GM10847 (cell line): ENCODE results near the gene FAM167B.

ENCODE experiments used
- POLR2A ChIP-seq: IDR thresholded peaks from 2 replicates; pipeline ENCODE4 v1.6.1; 2011; ENCODE audit not compliant: insufficient read length; ENCODE audit errors: extremely low read depth

Gene FAM167B

DNA sequence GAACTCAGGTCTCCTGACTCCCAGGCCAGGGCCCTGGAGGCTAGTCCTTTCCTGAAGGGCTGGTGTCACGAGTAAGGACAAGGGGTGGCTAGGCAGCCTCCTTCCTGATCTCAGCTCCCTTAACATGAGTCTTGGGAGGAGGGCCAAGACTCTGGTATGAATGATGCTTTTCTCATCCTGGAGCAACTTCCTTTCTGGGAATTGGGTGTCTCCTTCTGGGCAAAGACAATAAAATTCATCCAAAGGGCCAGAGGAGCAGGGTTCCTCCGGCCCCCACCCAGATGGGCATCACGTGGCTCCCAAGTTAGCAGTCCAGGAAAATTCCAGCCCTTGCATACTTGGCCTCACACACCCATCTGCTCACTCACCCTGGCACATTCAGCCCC lies at the start of gene FAM167B:
Gene FAM167B, plus strand, starts transcription at position 335 of the 386 bp plus-strand sequence. CDS start 200 bp downstream, outside the sequence.
- no peak for TF ChIP-seq POLR2A

DNA sequence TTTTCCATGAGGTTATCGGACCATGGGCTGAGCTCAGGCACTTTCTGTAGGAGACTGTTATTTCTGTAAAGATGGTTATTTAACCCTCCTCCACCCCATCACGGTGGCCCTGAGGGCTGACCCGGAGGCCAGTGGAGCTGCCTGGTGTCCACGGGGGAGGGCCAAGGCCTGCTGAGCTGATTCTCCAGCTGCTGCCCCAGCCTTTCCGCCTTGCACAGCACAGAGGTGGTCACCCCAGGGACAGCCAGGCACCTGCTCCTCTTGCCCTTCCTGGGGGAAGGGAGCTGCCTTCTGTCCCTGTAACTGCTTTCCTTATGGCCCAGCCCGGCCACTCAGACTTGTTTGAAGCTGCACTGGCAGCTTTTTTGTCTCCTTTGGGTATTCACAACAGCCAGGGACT lies 49.2 kb upstream of the FAM167B start:
- no peak for TF ChIP-seq POLR2A

- no peak for TF ChIP-seq POLR2A
Observed at GRCh38 chr1:32198237-32199042, 48.6 kb upstream of the FAM167B start.

GRCh38 chr1:32199043-32199716 lies 47.8 kb upstream of the FAM167B start:
- TF ChIP-seq POLR2A, result no peak

GRCh38 chr1:32199717-32200072 lies 47.3 kb upstream of the FAM167B start:
- no peak for TF ChIP-seq POLR2A

- TF ChIP-seq POLR2A, result no peak
Observed at GRCh38 chr1:32200226-32201010, 46.6 kb upstream of the FAM167B start, which contains the start of gene CCDC28B. Gene CCDC28B (plus strand): TSS chr1:32200595. CDS start chr1:32201936, 1,341 bp downstream.

DNA sequence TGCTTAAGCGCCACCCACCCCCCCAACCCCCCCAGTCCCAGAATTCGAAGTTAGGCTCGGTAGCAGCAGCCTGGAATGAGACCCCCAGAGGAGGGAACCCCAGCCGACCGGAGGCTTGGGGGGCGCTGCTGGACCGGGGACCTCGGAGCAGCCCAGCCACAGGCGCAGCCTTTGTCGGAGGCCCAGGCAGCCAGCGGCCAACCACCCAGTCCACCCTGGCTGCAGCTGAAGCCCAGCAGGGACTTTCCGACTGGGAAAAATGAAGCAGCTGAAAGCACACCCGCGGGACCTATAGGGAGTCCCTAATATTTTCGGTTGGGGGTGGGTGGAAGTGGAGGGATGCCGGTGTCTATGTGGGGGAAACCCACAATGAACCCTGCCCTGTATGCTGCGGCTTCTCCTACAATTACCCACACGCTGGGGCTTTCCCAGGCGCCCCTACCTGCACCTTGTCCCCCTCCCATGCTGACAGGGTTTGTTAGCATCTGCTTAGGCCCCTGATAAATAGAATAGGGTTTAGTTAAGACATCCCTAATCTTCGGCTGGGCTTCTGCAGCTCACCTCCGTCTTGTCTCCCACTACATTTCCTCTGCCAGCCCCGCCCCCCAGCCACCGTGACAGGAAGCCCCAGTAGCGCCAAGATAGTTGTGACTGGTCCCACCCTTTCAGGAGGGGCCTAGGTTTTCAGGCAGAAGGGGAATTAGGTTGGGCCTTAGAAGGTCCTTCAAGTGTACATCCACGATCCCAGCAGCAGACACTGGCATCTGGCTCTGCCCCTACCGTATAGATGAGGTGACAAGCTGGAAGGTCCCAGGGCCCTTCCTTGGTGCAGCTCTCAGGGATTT lies 45.8 kb upstream of the FAM167B start:
- peak; percentile 10 for TF ChIP-seq POLR2A

- no peak for TF ChIP-seq POLR2A
Observed at GRCh38 chr1:32204943-32205361, 42.1 kb upstream of the FAM167B start.

DNA sequence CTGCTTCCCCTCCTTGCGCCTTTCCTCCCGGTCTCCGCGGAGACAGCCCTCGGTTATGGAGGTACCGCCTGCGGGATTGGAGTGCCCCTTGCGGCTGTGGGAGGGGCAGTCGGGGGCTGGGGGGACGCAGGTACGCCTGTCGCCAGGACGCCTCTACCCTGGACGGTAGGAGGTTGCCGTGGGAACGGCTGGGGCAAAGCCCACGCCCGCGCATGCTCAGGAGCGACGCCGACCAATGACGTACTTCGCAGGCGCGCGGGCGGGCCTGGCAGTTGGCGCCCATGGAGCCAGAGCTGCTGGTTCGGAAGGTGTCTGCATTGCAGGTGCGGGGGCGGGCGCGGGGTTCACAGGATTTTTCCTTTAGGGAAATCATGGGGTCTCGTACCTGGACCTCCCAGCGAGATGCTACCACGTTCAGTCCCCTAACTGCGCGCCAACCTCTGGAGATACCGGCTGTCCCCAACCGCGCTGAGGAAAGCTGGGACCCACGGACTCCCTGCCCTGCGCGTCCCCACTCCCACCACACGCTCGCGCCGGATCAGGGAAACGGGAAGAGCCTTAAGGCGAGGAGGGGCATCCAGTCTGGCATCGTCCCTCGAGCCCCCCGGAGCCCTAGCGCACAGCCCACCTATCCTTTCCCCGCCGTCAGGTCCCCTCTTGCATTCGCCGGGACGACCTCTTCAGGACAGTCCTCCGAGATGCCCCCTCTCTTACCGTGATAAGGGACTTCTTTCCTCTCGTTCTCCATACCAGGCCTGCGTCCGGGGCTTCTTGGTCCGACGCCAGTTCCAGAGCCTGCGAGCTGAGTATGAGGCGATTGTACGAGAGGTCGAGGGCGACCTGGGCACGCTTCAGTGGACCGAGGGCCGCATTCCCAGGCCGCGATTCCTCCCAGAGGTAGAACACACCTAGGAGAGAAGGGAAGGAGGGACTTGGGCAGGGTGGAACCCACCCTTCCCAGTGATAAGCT lies 41.3 kb upstream of the FAM167B start, which contains the start of gene IQCC:
Gene IQCC, plus strand, starts transcription at position 271 of the 970 bp plus-strand sequence. Its CDS starts 11 bp downstream, at position 282.
- TF ChIP-seq POLR2A, result peak; percentile 77

- TF ChIP-seq POLR2A, result no peak
Observed at GRCh38 chr1:32208469-32208868, 38.6 kb upstream of the FAM167B start.

DNA sequence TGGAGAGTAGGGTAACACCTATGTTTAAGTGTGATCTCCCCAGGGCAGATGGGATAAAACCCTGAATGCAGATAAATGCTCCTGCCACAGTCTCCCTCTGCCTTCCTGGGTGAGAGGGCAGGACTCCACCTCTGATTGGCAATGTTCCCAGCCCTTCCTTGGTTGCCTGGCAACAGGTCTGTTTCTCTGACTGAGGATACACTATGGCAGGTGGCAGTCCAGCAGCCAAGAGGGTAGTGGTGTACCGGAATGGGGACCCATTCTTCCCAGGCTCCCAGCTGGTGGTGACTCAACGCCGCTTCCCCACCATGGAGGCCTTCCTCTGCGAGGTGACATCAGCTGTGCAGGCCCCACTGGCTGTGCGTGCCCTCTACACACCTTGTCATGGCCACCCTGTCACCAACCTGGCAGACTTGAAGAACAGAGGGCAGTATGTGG lies 38.1 kb upstream of the FAM167B start, which contains the start of gene DCDC2B:
Gene DCDC2B, plus strand, starts transcription at position 199 of the 438 bp plus-strand sequence. Its CDS starts 5 bp downstream, at position 204.
- no peak for TF ChIP-seq POLR2A

DNA sequence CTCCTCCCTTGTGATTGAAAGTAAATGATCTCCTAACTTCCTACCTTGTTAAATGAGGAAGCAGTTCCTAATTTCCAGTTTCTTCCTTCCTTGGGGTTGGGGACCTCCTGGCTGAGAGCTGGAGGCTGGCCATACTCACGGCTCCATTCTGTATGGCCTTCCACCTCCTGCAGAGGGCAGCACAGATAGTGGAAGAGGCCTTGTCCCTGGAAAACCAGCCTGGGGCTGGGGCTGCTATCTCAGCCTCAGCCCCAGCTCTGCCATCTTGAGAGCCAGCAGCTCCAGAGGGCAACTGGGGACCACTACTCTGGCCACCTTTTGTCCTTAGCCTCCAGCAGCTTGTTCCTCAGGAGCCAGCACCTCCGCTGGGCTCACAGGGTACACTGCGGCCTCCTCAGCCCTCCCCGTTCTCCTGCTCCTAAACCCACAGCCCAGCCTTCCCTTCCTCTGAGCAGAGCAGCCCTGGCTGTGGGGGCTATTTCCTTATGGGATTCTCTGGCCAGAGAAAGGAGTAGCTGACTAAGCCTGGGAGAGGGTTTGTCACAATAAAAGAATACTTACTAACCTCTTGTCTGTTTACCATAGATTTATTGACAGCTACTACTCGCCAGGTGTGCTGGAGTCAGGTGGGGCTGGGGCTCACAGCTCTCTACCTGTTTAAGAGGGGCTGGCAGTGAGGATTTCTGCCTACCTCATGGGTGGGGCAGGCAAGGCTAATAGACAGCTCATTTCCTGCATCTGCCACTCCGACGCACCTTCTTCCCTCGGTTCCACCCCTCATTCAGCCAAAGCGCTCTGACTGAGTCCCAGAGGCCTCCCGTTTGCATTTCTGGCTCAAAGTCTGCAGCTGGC lies 31.2 kb upstream of the FAM167B start:
- TF ChIP-seq POLR2A, result no peak
